NCI-H510A (cell line): ENCODE data around the gene SPATA31C1.
"Not testable (repeated sequence)": the region's sequence is repeated elsewhere in the genome, so short reads cannot be mapped to it uniquely, and the experiment has no call there.

Experiments
- DNase-seq: peaks from one replicate; lab custom pipeline; 2025; lab: John Stamatoyannopoulos, UW

Gene SPATA31C1

GRCh38 chr9:87917662-87918061 is at the start of gene SPATA31C1:
TSS of gene SPATA31C1 (plus strand) at chr9:87917962.
- DNase-seq: not testable (repeated sequence)

GRCh38 chr9:87868175-87868574 is 49.6 kb upstream of the SPATA31C1 start:
- DNase-seq: no peak

GRCh38 chr9:87868635-87869034 is 49.1 kb upstream of the SPATA31C1 start:
- no peak for DNase-seq

- no peak for DNase-seq
Measured at GRCh38 chr9:87869082-87869481, 48.7 kb upstream of the SPATA31C1 start.

- DNase-seq: no peak
Measured at GRCh38 chr9:87871425-87872078, 46.2 kb upstream of the SPATA31C1 start.

- no peak for DNase-seq
Measured at GRCh38 chr9:87872079-87872624, 45.6 kb upstream of the SPATA31C1 start.

- DNase-seq: no peak
Measured at GRCh38 chr9:87873607-87874303, 44.0 kb upstream of the SPATA31C1 start.

GRCh38 chr9:87874304-87874623 is 43.5 kb upstream of the SPATA31C1 start:
- no peak for DNase-seq

GRCh38 chr9:87875060-87875459 is 42.7 kb upstream of the SPATA31C1 start:
- DNase-seq: no peak

- no peak for DNase-seq
Measured at GRCh38 chr9:87875831-87876545, 41.8 kb upstream of the SPATA31C1 start.

GRCh38 chr9:87876708-87877107 is 41.1 kb upstream of the SPATA31C1 start:
- no peak for DNase-seq

GRCh38 chr9:87878989-87879511 is 38.7 kb upstream of the SPATA31C1 start:
- DNase-seq: no peak

- no peak for DNase-seq
Measured at GRCh38 chr9:87880116-87880515, 37.6 kb upstream of the SPATA31C1 start.

- DNase-seq: no peak
Measured at GRCh38 chr9:87880683-87881082, 37.1 kb upstream of the SPATA31C1 start.

- DNase-seq: no peak
Measured at GRCh38 chr9:87882627-87883026, 35.1 kb upstream of the SPATA31C1 start, which contains the start of gene SPATA31E1. TSS of gene SPATA31E1 (plus strand) at chr9:87882877. CDS start at chr9:87882892, 15 bp downstream.

- no peak for DNase-seq
Measured at GRCh38 chr9:87883274-87883673, 34.5 kb upstream of the SPATA31C1 start.

- DNase-seq: no peak
Measured at GRCh38 chr9:87883990-87884389, 33.8 kb upstream of the SPATA31C1 start.

GRCh38 chr9:87884578-87885459 is 32.9 kb upstream of the SPATA31C1 start:
- no peak for DNase-seq

GRCh38 chr9:87885484-87886189 is 32.1 kb upstream of the SPATA31C1 start:
- DNase-seq: no peak

GRCh38 chr9:87886210-87886932 is 31.4 kb upstream of the SPATA31C1 start:
- no peak for DNase-seq
